Hepatocyte (in vitro differentiated cells): ENCODE measurements around the gene CADPS2.

ENCODE experiments used
- EZH2 ChIP-seq: fragments of 200-600 bp; sonication (generic); IDR thresholded peaks from 2 replicates; pipeline ENCODE4 v1.6.1; 2016; ENCODE audit warnings: antibody characterized with exemption, mild to moderate bottlenecking, borderline replicate concordance
- TF ChIP-seq, protein P1 (sequence below): fragments of 200-600 bp; sonication (generic); IDR thresholded peaks from 2 replicates; pipeline ENCODE4 v1.5.1; 2016; ENCODE audit warnings: antibody characterized with exemption, mild to moderate bottlenecking; ENCODE audit not compliant: poor library complexity

DNA sequence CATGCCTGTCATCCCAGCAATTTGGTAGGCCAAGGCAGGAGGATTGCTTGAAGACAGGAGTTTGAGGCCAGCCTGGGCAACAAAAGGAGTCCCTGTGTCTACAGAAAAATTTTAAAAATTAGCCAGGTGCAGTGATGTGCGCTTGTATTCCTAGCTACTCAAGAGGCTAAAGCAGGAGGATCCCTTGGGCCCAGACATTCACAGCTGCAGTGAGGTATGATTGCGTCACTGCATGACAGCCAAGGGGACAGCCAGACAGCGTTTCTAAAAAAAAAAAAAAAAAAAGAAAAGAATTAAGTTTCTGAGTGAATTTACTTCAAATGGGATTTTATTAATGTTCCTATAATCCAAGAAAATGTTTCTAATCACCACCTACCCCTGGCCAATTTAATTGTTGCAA is 96.1 kb downstream of the CADPS2 start:
- TF ChIP-seq, protein P1, sequence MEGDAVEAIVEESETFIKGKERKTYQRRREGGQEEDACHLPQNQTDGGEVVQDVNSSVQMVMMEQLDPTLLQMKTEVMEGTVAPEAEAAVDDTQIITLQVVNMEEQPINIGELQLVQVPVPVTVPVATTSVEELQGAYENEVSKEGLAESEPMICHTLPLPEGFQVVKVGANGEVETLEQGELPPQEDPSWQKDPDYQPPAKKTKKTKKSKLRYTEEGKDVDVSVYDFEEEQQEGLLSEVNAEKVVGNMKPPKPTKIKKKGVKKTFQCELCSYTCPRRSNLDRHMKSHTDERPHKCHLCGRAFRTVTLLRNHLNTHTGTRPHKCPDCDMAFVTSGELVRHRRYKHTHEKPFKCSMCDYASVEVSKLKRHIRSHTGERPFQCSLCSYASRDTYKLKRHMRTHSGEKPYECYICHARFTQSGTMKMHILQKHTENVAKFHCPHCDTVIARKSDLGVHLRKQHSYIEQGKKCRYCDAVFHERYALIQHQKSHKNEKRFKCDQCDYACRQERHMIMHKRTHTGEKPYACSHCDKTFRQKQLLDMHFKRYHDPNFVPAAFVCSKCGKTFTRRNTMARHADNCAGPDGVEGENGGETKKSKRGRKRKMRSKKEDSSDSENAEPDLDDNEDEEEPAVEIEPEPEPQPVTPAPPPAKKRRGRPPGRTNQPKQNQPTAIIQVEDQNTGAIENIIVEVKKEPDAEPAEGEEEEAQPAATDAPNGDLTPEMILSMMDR = no peak
- TF ChIP-seq EZH2 = no peak
